ENCODE results near the gene KNL1.

DNA sequence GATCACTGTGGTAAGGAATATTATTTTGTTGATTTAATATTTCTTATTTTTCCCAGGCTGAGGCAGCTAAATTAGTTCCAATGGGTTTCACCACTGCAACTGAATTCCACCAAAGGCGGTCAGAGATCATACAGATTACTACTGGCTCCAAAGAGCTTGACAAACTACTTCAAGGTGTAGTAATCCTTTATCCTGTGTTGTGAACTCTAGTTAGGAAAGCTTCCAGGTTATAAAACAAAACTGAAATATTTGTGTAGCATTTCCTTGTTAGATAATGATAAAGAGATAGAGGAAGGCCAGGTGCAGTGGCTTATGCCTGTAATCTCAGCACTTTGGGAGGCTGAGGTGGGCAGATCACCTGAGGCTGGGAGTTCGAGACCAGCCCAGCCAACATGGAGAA, 112.1 kb downstream of the KNL1 start:
- TF ChIP-seq CTCF (tag by site-specific recombination; IDR thresholded peaks at IDR 0.05): no peak
- TF ChIP-seq ZNF24 (tag by site-specific recombination; IDR thresholded peaks at IDR 0.05): no peak
- TF ChIP-seq ZNF830 (tag by site-specific recombination; IDR thresholded peaks at IDR 0.05; ENCODE audit: low read depth): no peak
- TF ChIP-seq, protein P1, sequence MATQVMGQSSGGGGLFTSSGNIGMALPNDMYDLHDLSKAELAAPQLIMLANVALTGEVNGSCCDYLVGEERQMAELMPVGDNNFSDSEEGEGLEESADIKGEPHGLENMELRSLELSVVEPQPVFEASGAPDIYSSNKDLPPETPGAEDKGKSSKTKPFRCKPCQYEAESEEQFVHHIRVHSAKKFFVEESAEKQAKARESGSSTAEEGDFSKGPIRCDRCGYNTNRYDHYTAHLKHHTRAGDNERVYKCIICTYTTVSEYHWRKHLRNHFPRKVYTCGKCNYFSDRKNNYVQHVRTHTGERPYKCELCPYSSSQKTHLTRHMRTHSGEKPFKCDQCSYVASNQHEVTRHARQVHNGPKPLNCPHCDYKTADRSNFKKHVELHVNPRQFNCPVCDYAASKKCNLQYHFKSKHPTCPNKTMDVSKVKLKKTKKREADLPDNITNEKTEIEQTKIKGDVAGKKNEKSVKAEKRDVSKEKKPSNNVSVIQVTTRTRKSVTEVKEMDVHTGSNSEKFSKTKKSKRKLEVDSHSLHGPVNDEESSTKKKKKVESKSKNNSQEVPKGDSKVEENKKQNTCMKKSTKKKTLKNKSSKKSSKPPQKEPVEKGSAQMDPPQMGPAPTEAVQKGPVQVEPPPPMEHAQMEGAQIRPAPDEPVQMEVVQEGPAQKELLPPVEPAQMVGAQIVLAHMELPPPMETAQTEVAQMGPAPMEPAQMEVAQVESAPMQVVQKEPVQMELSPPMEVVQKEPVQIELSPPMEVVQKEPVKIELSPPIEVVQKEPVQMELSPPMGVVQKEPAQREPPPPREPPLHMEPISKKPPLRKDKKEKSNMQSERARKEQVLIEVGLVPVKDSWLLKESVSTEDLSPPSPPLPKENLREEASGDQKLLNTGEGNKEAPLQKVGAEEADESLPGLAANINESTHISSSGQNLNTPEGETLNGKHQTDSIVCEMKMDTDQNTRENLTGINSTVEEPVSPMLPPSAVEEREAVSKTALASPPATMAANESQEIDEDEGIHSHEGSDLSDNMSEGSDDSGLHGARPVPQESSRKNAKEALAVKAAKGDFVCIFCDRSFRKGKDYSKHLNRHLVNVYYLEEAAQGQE (tag by site-specific recombination; IDR thresholded peaks at IDR 0.05): no peak

Measured in HEK293 (cell line).